Measurements from ENCODE around the gene SYTL2.

- TF ChIP-seq CTCF (IDR thresholded peaks at IDR 0.05) (no peak), POLR2A (IDR thresholded peaks at IDR 0.05) (no peak), EP300 (IDR thresholded peaks at IDR 0.05) (no peak)
Measured at GRCh38 chr11:85758480-85759039, 52.4 kb downstream of the SYTL2 start.

All from ovary (tissue), 3 donors.